Muscle of leg (tissue), 11 donors: ENCODE results near the gene CDK5RAP3. TPM values are rescaled to one million over a fixed set of nuclear protein-coding genes. Genes with fewer than 3 reads are reported as not detected.
A peak's percentile ranks its signal among the peaks of the same experiment; 100 is the strongest.
"Not testable (repeated sequence)": the region's sequence is repeated elsewhere in the genome, so short reads cannot be mapped to it uniquely, and the experiment has no call there.

Source experiments
- DNase-seq: peaks from one replicate; pipeline ENCODE4 v3.0.0; 2013
- H3K27ac ChIP-seq: one replicate; pipeline ENCODE4 v1.5.1; 2013; ENCODE audit warnings: mild to moderate bottlenecking, low read length, control low read depth
- H3K27me3 ChIP-seq: one replicate; pipeline ENCODE4 v1.6.1; 2013; ENCODE audit warnings: low read length; ENCODE audit not compliant: control insufficient read depth, insufficient read depth
- H3K36me3 ChIP-seq: one replicate; pipeline ENCODE4 v1.6.1; 2013; ENCODE audit warnings: low read length; ENCODE audit not compliant: control insufficient read depth, insufficient read depth
- H3K4me1 ChIP-seq: one replicate; pipeline ENCODE4 v1.6.1; 2013; ENCODE audit warnings: low read length; ENCODE audit not compliant: control insufficient read depth, insufficient read depth
- H3K4me3 ChIP-seq: one replicate; pipeline ENCODE4 v1.5.1; 2013; ENCODE audit warnings: low read length, control low read depth
- H3K9me3 ChIP-seq: replicated peaks from 2 replicates; pipeline ENCODE4 v1.6.1; 2013; ENCODE audit warnings: low read depth, low read length; ENCODE audit not compliant: control insufficient read depth
- WGBS: methylation state at CpG from one replicate; pipeline ENCODE4 v1.1.5; 2013; ENCODE audit warnings: missing lambda C conversion rate; ENCODE audit not compliant: insufficient coverage; 5-methylcytosine and 5-hydroxymethylcytosine counted together
- polyA plus RNA-seq, 8 donors: library from polyadenylated mRNA; unstranded; fragments of 120-200 nt; gene quantifications; one replicate each; pipeline versions ENCODE4 v1.2.1 to v1.2.3, GENCODE V29; 2013; ENCODE audit warnings: inconsistent platforms in 1 of 8, low replicate concordance in 1 of 8; ENCODE audit not compliant: insufficient read length in 8 of 8, insufficient read depth in 1 of 8
- total RNA-seq: library from RNA; stranded (reverse); fragments of 120-200 nt; gene quantifications from one replicate; pipeline ENCODE4 v1.2.4, GENCODE V29; 2013

CDK5RAP3 gene
- total and polyA plus RNA-seq, 9 donors = 72.6 to 99.0 (median 84.5) TPM

DNA sequence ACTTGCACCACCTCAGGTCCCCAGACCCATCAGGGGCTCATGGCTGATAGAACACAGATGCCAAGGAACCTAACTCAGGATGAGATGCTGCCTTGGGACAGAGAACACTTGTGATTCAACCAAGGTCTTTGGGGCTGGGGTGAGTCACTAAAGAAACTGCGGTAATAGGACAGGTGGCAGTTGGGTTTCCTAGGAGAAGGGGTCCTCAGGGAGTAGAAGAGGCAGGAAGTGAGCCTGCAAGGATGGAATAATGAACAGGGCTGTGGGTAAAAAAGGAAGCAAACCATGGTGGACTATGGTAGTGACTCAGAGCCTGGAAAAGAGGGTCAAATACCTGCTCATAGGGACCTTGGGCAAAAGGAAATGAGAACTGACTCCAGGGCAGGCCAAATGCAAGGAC is 36.1 kb upstream of the CDK5RAP3 start:
- WGBS = 78% methylated on average over 1 of the region's 1 CpG
- Histone ChIP-seq H3K4me1 (peaks cover 9% of the 10 kb centered on the region), H3K27ac (no peak overlapping the region), H3K9me3 (no peaks in the 10 kb centered on the region), H3K4me3 (no peak overlapping the region), H3K27me3 (no peaks in the 10 kb centered on the region), H3K36me3 (peaks cover 12% of the 10 kb centered on the region)
- DNase-seq = no peak

DNA sequence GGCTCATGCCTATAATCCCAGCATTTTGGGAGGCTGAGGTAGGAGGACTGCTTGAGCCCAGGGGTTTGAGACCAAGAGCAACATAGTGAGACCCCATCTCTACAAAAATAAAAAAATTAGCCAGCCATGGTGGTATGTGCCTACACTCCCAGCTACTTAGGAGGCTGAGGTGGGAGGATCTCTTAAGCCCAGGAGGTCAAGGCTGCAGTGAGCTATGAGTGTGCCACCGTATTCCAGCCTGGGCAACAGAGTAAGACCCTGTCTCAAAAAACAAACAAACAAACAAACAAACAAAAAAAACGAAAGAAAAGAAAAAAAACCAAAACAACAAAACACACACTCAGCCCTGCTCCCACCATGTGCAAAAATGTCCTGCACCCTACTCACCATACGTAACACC is 35.4 kb upstream of the CDK5RAP3 start:
- H3K9me3 ChIP-seq, H3K27ac ChIP-seq, H3K4me1 ChIP-seq, H3K4me3 ChIP-seq, H3K27me3 ChIP-seq, DNase-seq, H3K36me3 ChIP-seq: not testable (repeated sequence)
- no CpG with 5 or more reads among the region's 3 CpGs for WGBS

DNA sequence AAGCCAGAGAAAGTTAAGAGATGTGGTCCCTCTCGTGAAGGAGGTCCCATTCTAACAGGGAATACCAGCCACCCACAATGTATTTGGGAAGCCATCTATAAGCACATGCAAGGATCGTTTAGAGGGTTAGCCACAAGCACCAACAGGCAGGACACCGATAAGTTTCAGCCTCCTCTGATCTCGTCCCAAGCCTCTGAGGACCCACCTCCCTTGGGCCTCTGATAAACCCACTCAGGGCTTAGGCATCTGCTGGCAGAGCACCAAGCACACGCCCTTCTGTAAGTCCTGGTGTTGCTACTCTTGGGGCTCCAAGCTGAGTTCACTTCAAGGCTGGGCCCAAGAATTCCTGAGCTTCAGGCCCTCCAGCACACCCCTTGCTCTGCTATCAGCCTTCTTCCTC is 35.0 kb upstream of the CDK5RAP3 start:
- peak; percentile 48 for DNase-seq
- WGBS = 89% methylated on average over 4 of the region's 5 CpGs
- no peak overlapping the region for H3K27ac ChIP-seq
- H3K9me3 ChIP-seq = no peaks in the 10 kb centered on the region
- peaks cover 3% of the 10 kb centered on the region for H3K36me3 ChIP-seq
- no peaks in the 10 kb centered on the region for H3K27me3 ChIP-seq
- H3K4me3 ChIP-seq = no peak overlapping the region
- peaks cover 5% of the 10 kb centered on the region for H3K4me1 ChIP-seq

DNA sequence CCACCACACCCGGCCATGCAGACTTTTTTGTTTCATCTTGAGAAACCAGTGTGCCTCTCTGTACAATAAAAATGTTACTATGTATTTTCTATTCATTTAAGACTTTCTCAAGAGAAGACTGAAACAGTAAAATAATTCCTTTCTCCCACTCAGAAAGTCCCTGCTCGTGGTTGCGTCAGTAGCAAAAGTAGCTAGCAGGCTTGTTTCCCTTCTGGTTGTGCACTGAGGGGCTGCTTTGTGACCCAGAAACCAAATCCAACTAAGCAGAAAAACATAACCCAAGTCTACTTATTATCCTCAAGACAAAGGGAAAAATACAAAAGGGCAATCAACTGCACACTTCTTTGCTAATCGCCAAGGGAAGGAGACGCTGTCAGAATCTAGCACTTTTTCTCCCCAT is 33.0 kb upstream of the CDK5RAP3 start:
- H3K4me1 ChIP-seq = peaks cover 16% of the 10 kb centered on the region
- 71% methylated on average over 3 of the region's 5 CpGs for WGBS
- H3K27me3 ChIP-seq = no peaks in the 10 kb centered on the region
- H3K9me3 ChIP-seq = no peaks in the 10 kb centered on the region
- H3K4me3 ChIP-seq = no peak overlapping the region
- no peak overlapping the region for H3K27ac ChIP-seq
- no peaks in the 10 kb centered on the region for H3K36me3 ChIP-seq
- no peak for DNase-seq

DNA sequence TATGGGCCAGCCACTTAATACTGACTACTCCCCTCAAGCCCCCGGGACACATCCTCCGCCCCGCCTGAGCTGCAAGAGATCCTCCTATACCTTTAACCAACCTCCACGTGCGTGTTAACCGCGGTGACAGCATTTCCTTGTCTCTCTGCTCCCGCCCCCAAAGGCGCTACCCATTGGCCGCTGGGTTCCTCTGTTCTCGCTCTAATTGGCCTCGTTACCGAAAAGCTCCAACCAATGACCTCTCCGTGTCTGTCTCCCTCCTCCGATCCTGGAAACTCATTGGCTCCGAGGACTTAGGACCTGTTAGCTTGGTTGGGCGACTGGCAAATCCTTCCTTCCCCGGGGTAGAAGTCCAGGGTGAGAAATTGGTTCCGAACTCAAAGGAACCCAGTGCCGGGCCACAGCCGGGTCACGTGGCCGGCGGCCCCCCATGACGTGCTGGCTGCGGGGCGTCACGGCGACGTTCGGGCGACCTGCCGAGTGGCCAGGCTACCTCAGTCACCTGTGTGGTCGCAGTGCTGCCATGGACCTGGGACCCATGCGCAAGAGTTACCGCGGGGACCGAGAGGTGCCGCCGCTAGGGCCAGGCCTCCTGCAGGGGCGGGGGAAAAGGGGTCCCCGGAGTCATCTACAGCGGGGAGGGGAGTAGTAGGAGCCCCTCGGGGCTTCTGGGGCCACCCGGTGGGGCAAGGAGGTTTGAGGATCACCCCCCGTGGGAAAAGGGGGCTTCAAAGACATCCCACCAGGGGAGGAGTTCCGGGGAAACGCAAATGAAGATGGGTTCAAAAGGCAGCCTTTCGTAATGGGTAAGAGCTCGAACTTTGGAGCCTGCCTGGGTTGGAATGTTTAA is 29.4 kb upstream of the CDK5RAP3 start, which contains the start of gene PNPO:
Gene PNPO, plus strand, starts transcription at position 326 of the 850 bp plus-strand sequence. Its CDS starts 105 bp downstream, at position 431.
- Histone ChIP-seq H3K4me3 (peak within 1 kb of the TSS; percentile 69), H3K27ac (no peak within 1 kb of the TSS), H3K4me1 (peaks cover 22% of the 10 kb centered on the region), H3K9me3 (no peaks in the 10 kb centered on the region), H3K27me3 (no peaks in the 10 kb centered on the region), H3K36me3 (peaks cover 13% of the 10 kb centered on the region)
- under 1% methylated on average over 46 of the region's 50 CpGs for WGBS
- DNase-seq = peak; percentile 99

DNA sequence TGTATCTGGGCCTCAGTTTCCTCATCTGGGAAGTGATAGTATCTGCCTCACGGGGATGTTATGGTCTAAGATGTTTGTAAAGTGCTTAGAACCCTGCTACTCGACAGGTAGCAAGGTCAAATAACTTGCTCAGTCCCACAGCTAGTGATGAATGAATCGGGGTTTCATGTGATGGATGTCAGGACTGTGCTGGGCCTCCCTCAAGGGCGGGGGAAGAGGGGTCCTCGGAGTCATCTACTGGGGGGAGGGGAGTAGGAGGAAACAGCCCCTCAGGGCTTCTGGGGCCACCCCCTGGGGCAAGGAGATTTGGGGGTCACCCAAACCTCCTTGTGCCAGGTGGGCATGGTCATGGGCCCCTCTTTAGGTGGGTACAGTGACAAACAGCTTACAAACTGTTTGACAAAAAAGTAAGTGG is 28.8 kb upstream of the CDK5RAP3 start:
- peak overlapping the region; percentile 69 for H3K4me3 ChIP-seq
- H3K27me3 ChIP-seq = no peaks in the 10 kb centered on the region
- 21% methylated on average over 5 of the region's 5 CpGs for WGBS
- no peaks in the 10 kb centered on the region for H3K9me3 ChIP-seq
- H3K36me3 ChIP-seq = peaks cover 13% of the 10 kb centered on the region
- peaks cover 22% of the 10 kb centered on the region for H3K4me1 ChIP-seq
- DNase-seq = no peak
- H3K27ac ChIP-seq = no peak overlapping the region

DNA sequence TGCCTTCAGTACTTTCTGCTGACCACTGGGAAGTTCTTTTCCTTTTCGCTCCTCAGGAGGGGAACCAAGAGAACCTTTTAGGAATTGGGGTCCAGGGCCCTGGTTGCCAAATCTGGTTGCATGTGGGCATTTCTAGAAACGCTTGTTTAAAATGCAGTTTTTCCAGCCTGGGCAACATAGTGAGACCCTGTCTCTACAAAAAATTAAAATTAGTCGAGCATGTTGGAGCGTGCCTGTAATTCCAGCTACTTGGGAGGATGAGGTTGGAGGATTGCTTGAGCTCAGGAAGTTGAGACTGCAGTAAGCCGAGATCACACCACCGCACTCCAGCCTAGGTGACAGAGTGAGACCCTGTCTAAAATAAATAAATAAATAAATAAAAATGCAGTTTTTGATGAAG is 28.3 kb upstream of the CDK5RAP3 start:
- no peak overlapping the region for H3K27ac ChIP-seq

DNA sequence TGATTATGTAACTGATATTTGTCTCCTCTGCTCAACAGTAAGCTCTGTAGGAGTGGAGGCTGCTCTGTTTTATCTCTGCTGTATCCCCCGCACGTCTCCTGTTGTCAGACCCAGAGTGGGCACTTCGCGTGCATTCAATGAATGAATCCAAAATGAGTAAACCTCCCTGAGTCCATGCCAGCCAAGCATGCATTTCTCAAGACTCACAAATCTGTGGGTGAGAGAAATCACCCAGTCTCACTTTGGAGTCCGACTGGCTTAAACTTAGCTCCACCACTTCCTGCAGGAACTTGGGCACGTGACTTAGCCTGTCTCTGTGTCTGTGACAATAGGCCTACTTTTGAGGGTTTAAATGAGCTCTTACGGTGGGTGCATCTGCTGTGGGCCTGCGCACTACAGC is 25.8 kb upstream of the CDK5RAP3 start:
- no peak for DNase-seq
- WGBS = 100% methylated on average over 1 of the region's 8 CpGs
- Histone ChIP-seq H3K9me3 (no peaks in the 10 kb centered on the region), H3K4me1 (peaks cover 35% of the 10 kb centered on the region), H3K4me3 (no peak overlapping the region), H3K27me3 (no peaks in the 10 kb centered on the region), H3K36me3 (peaks cover 16% of the 10 kb centered on the region), H3K27ac (no peak overlapping the region)

More for the DNA sequence above, 28.3 kb upstream of the CDK5RAP3 start:
- Histone ChIP-seq H3K4me1 (peaks cover 22% of the 10 kb centered on the region), H3K27me3 (no peaks in the 10 kb centered on the region), H3K4me3 (no peak overlapping the region), H3K9me3 (no peaks in the 10 kb centered on the region), H3K36me3 (peaks cover 13% of the 10 kb centered on the region)
- 80% methylated on average over 1 of the region's 6 CpGs for WGBS
- DNase-seq = no peak

DNA sequence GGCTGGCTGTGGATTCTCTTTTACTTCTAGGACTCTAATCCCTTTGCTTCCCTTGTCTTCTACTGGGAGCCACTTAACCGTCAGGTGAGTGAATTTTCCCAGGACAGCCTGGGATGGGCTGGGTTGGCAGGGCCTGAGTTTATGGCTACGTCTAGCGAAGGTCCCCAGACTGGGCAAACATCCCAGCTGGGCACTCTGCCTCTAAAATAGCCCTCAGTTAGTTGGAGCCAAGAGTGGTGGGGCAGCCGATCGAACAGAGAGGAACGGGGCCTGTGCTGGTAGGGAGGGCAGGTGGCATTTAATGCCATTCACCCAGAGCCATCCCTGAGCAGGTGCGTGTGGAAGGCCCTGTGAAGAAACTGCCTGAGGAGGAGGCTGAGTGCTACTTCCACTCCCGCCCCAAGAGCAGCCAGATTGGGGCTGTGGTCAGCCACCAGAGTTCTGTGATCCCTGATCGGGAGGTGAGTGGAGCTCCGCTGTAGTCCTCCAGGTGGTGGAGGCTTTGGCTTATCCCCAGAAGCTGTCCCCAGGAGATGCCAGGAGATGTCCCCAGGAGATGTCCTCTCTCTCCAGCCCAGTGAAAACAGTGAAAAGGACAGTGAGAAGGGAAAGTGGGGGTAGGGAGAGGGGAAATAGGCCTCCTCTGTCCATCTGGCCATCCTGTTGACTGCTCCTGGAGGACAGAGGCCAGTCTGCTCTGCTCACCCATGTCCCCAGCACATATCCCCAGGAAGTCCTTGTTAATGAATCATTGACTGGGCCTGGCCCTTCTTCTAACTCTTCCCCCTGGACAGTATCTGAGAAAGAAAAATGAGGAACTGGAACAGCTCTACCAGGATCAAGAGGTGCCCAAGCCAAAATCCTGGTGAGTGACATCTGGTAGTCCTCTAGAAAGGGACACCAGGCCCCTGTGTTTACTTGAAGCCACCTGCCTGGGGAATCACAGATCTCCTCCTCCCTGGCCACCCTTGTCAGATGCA is 25.1 kb upstream of the CDK5RAP3 start:
- H3K4me3 ChIP-seq = no peak overlapping the region
- no peaks in the 10 kb centered on the region for H3K9me3 ChIP-seq
- 70% methylated on average over 10 of the region's 10 CpGs for WGBS
- H3K27ac ChIP-seq = no peak overlapping the region
- no peak for DNase-seq
- peaks cover 16% of the 10 kb centered on the region for H3K36me3 ChIP-seq
- no peaks in the 10 kb centered on the region for H3K27me3 ChIP-seq
- H3K4me1 ChIP-seq = peaks cover 31% of the 10 kb centered on the region

DNA sequence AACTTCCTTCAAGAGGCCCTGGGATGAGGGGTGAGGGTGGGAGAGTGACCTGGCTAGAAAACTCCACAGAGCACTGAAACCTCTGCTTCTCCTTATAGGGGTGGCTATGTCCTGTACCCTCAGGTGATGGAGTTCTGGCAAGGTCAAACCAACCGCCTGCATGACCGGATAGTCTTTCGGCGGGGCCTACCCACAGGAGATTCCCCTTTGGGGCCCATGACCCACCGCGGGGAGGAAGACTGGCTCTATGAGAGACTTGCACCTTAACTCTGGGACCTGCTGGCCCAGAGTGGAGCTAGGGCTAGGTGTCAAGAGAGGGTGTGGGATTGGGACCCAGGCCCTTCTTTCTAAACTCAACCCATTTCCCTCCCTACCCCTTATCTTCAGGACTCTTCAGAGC is 24.4 kb upstream of the CDK5RAP3 start:
- WGBS = no CpG with 5 or more reads among the region's 6 CpGs
- no peaks in the 10 kb centered on the region for H3K9me3 ChIP-seq
- H3K36me3 ChIP-seq = peaks cover 16% of the 10 kb centered on the region
- no peak for DNase-seq
- H3K27me3 ChIP-seq = no peaks in the 10 kb centered on the region
- no peak overlapping the region for H3K4me3 ChIP-seq
- H3K27ac ChIP-seq = no peak overlapping the region
- H3K4me1 ChIP-seq = peaks cover 28% of the 10 kb centered on the region
